ENCODE results near the gene ANKRD16.

DNA sequence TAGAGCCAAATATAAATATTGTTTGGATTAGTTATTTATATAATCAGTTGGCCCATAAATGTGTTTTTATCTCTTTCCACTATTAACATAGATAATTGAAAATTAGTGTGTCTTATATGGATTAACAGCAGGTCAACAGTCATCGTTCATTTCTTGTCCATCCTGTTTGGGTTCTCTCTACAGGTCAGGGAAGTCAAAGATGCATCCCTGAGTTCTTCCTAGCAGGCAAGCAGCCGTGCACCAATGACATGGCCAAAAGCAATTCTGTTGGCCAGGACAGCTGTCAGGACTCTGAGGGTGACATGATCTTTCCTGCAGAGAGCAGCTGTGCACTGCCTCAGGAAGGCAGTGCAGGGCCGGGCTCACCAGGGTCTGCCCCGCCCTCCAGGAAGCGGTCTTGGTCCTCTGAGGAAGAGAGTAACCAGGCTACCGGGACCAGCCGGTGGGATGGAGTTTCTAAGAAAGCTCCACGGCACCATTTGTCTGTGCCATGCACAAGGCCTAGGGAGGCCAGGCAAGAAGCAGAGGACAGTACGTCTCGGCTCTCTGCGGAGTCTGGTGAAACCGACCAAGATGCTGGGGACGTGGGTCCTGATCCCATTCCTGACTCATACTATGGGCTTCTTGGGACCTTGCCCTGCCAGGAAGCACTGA, 16.3 kb upstream of the ANKRD16 start:
- TF ChIP-seq TEAD1 (CRISPR knock-in tag; IDR thresholded peaks at IDR 0.05), result no peak
- TF ChIP-seq, protein P1, sequence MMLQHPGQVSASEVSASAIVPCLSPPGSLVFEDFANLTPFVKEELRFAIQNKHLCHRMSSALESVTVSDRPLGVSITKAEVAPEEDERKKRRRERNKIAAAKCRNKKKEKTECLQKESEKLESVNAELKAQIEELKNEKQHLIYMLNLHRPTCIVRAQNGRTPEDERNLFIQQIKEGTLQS (CRISPR knock-in tag; conservative IDR thresholded peaks at IDR 0.05), result no peak
- TF ChIP-seq, protein P2, sequence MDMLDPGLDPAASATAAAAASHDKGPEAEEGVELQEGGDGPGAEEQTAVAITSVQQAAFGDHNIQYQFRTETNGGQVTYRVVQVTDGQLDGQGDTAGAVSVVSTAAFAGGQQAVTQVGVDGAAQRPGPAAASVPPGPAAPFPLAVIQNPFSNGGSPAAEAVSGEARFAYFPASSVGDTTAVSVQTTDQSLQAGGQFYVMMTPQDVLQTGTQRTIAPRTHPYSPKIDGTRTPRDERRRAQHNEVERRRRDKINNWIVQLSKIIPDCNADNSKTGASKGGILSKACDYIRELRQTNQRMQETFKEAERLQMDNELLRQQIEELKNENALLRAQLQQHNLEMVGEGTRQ (CRISPR knock-in tag; IDR thresholded peaks at IDR 0.05), result no peak
- TF ChIP-seq, protein P3, sequence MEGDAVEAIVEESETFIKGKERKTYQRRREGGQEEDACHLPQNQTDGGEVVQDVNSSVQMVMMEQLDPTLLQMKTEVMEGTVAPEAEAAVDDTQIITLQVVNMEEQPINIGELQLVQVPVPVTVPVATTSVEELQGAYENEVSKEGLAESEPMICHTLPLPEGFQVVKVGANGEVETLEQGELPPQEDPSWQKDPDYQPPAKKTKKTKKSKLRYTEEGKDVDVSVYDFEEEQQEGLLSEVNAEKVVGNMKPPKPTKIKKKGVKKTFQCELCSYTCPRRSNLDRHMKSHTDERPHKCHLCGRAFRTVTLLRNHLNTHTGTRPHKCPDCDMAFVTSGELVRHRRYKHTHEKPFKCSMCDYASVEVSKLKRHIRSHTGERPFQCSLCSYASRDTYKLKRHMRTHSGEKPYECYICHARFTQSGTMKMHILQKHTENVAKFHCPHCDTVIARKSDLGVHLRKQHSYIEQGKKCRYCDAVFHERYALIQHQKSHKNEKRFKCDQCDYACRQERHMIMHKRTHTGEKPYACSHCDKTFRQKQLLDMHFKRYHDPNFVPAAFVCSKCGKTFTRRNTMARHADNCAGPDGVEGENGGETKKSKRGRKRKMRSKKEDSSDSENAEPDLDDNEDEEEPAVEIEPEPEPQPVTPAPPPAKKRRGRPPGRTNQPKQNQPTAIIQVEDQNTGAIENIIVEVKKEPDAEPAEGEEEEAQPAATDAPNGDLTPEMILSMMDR (IDR thresholded peaks at IDR 0.05), result no peak
- TF ChIP-seq, protein P4, sequence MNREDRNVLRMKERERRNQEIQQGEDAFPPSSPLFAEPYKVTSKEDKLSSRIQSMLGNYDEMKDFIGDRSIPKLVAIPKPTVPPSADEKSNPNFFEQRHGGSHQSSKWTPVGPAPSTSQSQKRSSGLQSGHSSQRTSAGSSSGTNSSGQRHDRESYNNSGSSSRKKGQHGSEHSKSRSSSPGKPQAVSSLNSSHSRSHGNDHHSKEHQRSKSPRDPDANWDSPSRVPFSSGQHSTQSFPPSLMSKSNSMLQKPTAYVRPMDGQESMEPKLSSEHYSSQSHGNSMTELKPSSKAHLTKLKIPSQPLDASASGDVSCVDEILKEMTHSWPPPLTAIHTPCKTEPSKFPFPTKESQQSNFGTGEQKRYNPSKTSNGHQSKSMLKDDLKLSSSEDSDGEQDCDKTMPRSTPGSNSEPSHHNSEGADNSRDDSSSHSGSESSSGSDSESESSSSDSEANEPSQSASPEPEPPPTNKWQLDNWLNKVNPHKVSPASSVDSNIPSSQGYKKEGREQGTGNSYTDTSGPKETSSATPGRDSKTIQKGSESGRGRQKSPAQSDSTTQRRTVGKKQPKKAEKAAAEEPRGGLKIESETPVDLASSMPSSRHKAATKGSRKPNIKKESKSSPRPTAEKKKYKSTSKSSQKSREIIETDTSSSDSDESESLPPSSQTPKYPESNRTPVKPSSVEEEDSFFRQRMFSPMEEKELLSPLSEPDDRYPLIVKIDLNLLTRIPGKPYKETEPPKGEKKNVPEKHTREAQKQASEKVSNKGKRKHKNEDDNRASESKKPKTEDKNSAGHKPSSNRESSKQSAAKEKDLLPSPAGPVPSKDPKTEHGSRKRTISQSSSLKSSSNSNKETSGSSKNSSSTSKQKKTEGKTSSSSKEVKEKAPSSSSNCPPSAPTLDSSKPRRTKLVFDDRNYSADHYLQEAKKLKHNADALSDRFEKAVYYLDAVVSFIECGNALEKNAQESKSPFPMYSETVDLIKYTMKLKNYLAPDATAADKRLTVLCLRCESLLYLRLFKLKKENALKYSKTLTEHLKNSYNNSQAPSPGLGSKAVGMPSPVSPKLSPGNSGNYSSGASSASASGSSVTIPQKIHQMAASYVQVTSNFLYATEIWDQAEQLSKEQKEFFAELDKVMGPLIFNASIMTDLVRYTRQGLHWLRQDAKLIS (CRISPR knock-in tag; IDR thresholded peaks at IDR 0.05; ENCODE audit: borderline replicate concordance), result no peak
- TF ChIP-seq, protein P5, sequence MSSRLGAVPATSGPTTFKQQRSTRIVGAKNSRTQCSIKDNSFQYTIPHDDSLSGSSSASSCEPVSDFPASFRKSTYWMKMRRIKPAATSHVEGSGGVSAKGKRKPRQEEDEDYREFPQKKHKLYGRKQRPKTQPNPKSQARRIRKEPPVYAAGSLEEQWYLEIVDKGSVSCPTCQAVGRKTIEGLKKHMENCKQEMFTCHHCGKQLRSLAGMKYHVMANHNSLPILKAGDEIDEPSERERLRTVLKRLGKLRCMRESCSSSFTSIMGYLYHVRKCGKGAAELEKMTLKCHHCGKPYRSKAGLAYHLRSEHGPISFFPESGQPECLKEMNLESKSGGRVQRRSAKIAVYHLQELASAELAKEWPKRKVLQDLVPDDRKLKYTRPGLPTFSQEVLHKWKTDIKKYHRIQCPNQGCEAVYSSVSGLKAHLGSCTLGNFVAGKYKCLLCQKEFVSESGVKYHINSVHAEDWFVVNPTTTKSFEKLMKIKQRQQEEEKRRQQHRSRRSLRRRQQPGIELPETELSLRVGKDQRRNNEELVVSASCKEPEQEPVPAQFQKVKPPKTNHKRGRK (CRISPR knock-in tag; IDR thresholded peaks at IDR 0.05; ENCODE audit: borderline replicate concordance), result no peak
- TF ChIP-seq, protein P6, sequence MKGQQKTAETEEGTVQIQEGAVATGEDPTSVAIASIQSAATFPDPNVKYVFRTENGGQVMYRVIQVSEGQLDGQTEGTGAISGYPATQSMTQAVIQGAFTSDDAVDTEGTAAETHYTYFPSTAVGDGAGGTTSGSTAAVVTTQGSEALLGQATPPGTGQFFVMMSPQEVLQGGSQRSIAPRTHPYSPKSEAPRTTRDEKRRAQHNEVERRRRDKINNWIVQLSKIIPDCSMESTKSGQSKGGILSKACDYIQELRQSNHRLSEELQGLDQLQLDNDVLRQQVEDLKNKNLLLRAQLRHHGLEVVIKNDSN (CRISPR knock-in tag; IDR thresholded peaks at IDR 0.05), result no peak

Measured in WTC11 (cell line).